GM18508 (cell line): ENCODE data around the gene ETV7.
"Not testable (repeated sequence)": the region's sequence is repeated elsewhere in the genome, so short reads cannot be mapped to it uniquely, and the experiment has no call there.

Source experiments
- ATAC-seq: cut with Tn5 transposase; IDR thresholded peaks from one replicate; pipeline ENCODE4 v1.9.1; 2021; ENCODE audit warnings: moderate number of reproducible peaks; ENCODE audit not compliant: insufficient read depth, unreplicated experiment

The ETV7 gene

GRCh38 chr6:36387440-36388303, at the start of gene ETV7:
ETV7 (minus strand) TSS chr6:36387669; CDS start chr6:36387541, 128 bp downstream.
- ATAC-seq: no peak

DNA sequence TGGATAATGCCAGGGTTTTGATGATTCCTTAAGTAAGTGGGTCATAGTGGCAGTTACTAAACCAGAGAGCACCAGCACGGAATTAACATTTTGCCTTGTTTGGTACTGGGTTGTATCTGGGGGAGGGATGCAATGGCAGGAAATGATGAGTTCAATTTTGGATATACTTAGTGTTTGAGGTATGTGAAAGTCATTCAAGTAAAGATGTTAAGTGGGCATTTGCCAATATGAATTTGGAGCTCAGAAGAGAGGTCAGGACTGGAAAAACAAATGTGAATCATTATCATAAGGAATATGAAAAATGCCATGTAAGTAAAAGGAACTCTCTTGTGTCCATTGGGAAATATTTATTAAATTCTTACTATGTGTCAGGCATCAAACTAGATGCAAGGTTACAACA, 49.0 kb upstream of the ETV7 start:
- no peak for ATAC-seq

- ATAC-seq: no peak
Measured at GRCh38 chr6:36432151-36432671, 44.7 kb upstream of the ETV7 start.

DNA sequence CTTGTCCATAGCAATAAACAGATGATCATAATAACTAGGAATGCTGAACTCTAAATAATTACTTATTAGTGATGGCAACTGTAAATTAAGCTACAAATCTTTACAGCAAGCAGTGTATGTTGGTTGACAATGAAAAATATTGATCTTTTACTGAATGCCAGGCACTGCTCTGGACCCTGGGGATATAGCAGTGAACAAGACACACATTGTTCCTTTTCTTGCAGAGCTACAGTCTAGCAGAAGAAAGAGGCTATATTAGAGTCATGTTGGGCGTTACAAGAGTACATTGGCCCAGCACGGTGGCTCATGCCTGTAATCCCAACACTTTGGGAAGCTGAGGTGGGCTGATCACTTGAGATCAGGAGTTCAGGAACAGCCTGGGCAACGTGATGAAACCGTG, 43.7 kb upstream of the ETV7 start:
- ATAC-seq: no peak

DNA sequence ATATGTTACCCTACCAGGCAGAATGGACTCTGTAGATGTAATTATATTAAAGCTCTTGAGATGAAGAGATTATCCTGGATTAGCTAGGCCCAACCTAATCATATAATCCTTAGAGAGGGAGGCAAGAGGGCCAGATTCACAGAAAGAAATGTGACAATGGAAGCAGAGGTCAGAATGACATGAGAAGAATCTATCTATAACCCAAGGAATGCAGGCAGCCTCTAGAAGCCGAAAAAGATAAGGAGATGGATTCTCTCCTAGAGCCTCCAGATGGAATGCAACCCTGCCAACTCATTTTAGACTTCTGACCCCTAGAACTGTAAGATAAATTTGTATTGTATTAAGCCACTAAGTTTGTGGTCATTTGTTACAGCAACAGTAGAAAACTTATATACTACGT, 42.9 kb upstream of the ETV7 start:
- no peak for ATAC-seq

DNA sequence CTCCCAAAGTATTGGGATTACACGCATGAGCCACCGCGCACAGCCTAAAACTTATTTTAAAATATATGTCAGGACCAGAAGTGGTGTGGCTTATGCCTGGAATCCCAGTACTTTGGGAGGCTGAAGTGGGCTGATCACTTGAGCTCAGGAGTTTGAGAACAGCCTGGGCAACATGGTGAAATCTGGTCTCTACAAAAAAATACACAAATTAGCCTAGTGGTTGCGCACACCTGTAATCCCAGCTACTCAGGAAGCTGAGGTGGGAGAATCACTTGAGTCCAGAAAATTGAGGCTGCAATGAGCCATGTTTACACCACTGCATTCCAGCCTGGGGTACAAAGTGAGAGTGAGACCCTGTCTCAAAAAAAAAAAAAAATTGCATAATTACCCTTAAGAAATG, 41.4 kb upstream of the ETV7 start:
- ATAC-seq: no peak

DNA sequence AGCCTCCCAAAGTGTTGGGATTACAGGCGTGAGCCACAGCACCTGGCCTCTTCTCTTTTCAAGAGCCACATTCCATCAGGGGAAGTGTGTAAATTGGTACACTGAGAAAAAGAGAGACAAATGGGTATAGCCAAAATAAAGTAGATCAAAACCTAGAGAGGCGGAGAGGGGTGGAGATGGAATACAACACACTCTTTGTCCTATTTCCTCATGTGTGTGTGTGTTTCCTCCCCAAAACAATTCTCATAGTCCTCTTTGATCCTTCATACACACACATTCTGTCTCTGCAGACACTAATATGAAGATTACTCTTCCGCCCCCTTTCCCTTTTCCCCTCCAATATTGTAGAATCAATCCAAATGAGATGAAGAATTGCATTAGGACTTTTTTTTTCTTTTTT, 39.2 kb upstream of the ETV7 start:
- no peak for ATAC-seq

DNA sequence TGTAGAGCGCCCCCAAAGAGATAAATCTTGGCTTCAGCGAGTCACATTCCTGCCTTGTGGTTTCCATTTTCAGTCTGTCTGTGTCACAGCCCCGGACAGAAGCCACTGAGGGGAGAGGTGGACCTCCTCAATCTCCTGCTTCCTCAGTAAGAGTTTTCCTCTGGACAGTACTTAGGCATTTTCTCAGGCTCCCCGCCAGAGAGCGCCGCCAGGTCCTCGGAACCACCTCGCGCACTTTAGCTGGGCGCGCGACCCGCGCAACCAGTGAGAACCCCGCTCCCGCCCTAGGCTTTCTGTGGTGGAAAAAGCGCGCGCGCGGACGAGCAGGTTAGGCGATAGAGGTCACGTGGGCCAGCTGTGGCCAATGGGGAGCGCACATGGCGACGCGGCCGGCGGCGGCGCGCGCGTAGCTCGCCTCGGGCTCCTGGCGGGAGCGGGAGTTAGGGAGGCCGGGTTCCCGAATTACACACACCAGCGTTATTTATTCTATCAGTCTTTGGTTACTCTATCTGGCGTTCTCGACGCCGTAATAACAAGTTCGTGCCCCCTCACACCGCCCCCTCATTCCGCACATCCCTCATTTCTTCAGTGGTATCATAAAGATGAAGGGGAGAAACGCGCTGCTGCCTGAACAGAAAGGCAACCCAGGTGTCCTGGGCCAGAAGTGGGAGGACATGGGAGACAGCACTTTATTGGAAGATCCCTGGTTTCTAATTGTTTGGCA, 35.8 kb upstream of the ETV7 start:
- ATAC-seq: peak; percentile 74

DNA sequence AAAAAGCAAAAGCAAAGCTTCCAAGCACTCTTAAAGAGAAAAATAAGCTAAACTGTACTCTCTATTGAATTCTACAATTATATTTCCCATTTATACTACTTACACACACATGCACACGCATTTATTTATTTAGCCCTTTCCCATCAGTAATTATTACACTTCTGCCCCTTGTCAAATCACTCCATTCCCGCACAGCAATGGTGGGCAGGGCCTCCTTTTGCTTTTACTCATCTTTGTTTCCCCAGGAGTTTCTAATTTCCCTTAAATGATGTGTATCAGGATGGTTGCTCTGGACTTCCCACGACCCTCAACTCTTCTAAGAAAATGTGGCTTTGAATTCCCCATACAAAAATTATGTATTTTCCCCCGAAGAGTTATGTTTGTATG, 35.2 kb upstream of the ETV7 start:
- no peak for ATAC-seq

DNA sequence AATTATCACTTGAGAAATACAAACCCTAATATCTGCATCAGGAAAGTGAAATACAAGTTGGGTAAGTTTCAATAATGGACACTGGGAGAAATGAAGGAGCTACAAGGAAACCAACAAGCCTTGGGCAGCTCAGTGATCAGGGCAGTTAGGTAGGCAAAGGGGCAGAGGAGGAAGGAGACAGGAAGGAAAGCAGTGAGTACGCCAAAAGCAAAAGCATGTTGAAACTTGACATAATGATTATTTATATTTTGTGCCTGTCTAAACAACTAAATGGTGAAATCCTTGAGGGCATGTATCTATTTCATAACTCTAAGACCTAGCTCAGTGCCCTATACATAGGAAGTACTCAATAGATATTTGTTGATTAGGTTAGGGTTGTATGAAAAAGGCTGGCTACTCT, 31.8 kb upstream of the ETV7 start:
- no peak for ATAC-seq

GRCh38 chr6:36418558-36418957, 31.1 kb upstream of the ETV7 start:
- no peak for ATAC-seq

DNA sequence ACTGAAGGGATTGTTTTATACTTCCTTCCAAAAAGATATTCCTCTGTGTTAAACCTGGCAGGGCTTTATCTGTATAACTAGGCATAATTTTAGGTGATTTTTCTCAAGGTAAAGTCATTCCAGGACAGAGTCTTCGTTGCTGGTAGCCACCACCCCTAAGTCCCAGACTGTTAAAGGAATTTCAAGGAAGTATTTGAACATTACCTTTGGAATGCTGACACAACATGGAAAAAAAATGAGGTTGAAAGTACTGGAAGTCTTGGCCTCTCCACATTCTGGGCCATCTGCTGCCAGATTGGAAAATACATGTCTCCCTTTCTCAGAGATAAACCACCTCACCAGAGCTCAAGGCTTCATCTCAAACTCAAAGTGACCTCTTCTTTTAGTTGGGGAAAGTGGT, 27.0 kb upstream of the ETV7 start:
- no peak for ATAC-seq

GRCh38 chr6:36413489-36414480, 26.3 kb upstream of the ETV7 start:
- no peak for ATAC-seq

DNA sequence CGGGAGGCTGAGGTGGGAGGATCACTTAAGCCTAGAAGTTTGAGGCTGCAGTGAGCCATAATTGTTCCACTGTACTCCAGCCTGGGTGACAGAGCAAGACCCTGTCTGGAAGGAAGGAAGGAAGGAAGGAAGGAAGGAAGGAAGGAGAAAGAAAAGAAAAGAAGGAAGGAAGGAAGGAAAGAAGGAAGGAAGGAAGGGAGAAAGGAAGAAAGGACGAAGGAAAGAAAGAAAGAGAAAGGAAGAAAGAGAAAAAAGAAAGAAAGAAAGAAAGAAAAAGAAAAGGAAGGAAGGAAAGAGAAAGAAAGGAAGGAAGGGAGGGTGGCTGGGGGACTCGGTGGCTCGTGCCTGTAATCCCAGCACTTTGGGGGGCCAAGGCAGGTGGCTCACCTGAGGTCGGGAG, 22.2 kb upstream of the ETV7 start:
- ATAC-seq: not testable (repeated sequence)

DNA sequence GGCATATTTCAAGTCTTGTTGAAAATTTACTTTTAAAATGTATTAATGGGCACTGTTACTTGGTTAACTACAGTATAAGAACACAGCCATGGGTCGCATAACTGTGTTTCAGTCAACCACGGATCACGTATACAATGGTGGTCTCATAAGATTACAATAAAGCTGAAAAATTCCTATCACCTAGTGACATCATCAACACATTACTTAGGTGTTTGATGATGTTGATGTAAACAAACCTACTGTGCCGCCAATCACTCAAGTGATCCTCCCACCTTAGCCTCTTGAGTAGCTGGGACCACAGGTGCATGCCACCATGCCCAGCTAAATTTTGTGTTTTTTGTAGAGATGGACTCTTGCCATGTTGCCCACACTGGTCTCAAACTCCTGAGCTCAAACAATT, 16.7 kb upstream of the ETV7 start:
- ATAC-seq: no peak

DNA sequence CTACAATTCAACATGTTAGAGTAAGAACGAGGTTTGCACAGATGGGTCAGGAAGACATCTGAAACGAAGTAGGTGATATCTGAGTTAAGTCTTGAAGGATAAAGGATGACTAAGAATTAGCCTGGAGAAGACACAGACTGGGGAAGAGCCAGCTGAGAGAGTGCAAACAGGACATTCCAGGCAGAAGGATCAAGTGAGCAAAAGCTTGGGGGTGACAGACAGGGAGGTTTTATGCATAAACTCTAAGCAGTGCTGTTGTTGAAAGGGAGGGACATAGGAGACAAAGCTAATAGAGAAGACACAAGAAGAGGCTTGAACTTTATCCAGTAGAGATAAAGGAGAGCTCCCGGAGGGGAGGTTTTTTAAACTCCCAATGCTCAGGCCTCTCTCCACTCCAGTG, 15.0 kb upstream of the ETV7 start:
- ATAC-seq: no peak

DNA sequence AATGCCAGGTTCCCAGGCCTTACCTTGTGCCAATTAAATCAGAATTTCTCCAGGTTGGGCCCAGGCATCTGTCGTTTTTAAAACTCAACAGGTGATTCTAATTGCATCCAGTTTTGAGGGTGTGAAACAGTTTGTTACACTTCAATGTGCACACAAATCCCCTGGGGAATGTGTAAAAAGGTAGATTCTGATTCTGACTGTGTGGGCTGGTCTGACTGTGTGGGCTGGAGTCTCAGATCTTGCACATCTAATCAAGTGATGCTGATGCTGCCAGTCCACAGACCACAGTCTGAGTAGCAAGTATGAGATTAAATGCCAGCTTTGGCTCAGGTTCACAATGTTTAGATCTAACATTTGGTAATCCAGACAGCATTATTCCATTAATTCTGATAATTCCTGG, 12.5 kb upstream of the ETV7 start:
- ATAC-seq: no peak

DNA sequence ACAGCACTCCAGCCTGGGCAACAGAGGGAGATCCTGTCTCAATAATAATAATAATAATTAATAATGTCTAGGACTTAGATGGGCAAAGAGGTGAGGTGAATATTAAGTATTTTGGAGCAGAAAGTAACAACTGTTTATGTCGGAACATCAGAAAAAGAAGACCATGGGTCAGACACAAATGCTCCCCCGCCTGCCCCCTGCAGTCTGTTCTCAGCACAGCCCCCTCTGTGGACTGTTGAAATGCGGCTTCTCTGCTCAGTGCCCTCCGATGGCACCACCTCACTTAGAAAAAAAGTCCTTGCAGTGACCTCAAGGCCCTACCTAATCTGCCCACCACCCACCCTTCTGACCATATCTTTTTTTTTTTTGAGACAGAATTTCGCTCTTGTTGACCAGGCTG, 5.2 kb upstream of the ETV7 start:
- no peak for ATAC-seq

DNA sequence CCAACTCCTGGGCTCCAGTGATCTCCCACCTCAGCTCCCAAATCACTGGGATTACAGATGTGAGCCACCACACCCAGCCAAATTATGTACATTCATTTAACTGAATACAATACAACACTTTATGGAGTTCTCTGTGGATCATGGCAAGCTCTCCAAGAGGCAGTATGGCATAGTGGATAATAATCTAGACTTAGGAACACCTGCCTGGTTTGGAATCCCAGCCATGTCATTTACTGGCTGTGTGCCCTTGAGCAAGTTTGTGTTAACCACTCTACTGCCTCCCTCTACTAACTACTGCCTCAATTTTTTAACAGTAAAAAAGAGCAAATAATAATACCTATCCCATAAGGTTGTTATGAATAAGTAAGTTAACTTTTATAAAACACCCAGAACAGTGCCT, 1.9 kb upstream of the ETV7 start:
- no peak for ATAC-seq
